Retinal pigment epithelial cell (primary cell): ENCODE results near the gene GJA3.

Source experiments
- DNase-seq: peaks from one replicate; pipeline ENCODE4 v3.0.0-alpha.2; 2010; ENCODE audit warnings: low read depth
- H3K4me3 ChIP-seq: 2 replicates; pipeline ENCODE4 v1.5.1; 2011; ENCODE audit warnings: mild to moderate bottlenecking, low read length, control low read depth, moderate library complexity
- CTCF ChIP-seq: conservative IDR thresholded peaks from 2 replicates; pipeline ENCODE4 v1.5.1; 2011; ENCODE audit warnings: low read depth, low read length, control low read depth, inconsistent platforms

The GJA3 gene

GRCh38 chr13:20142023-20142926 is 18.6 kb downstream of the GJA3 start:
- no peak overlapping the region for H3K4me3 ChIP-seq

GRCh38 chr13:20141238-20142022 is 19.4 kb downstream of the GJA3 start:
- no peak for DNase-seq
- H3K4me3 ChIP-seq: no peak overlapping the region
- no peak for TF ChIP-seq CTCF

More at GRCh38 chr13:20142023-20142926, 18.6 kb downstream of the GJA3 start:
- no peak for TF ChIP-seq CTCF
- DNase-seq: no peak

- DNase-seq: no peak
- TF ChIP-seq CTCF: no peak
- H3K4me3 ChIP-seq: no peak overlapping the region
These were observed 20.4 kb downstream of the GJA3 start for GRCh38 chr13:20140487-20140886.

GRCh38 chr13:20137875-20138274 is 23.0 kb downstream of the GJA3 start:
- TF ChIP-seq CTCF: no peak
- no peak for DNase-seq
- no peak overlapping the region for H3K4me3 ChIP-seq

- no peak for DNase-seq
- peak; percentile 72 for TF ChIP-seq CTCF
- peak overlapping the region; percentile 27 for H3K4me3 ChIP-seq
These were observed 23.8 kb downstream of the GJA3 start for GRCh38 chr13:20136781-20137703.

- no peak overlapping the region for H3K4me3 ChIP-seq
- TF ChIP-seq CTCF: no peak
- no peak for DNase-seq
These were observed 26.1 kb downstream of the GJA3 start for GRCh38 chr13:20134732-20135131.
